BLaER1 treated with 17β-estradiol and CSF1 and Interleukin-3, amounts not matched to agents 10 nM and 100 nM (cell line): ENCODE measurements around the gene IGFBP1.

Source experiments
- H3K27ac ChIP-seq, 11 experiments: shearing (Covaris generic); formaldehyde crosslinking; 2 replicates each; pipeline ENCODE4 v1.8.1; 2022
- H3K27me3 ChIP-seq, 11 experiments: shearing (Covaris generic); formaldehyde crosslinking; 2 replicates each; pipeline ENCODE4 v1.8.1; 2022
- H3K36me3 ChIP-seq, 11 experiments: shearing (Covaris generic); formaldehyde crosslinking; 2 replicates each; pipeline ENCODE4 v1.8.1; 2022
- H3K4me1 ChIP-seq, 10 experiments: shearing (Covaris generic); formaldehyde crosslinking; 2 replicates each; pipeline ENCODE4 v1.8.1; 2022
- H3K4me2 ChIP-seq, 11 experiments: shearing (Covaris generic); formaldehyde crosslinking; 2 replicates each; pipeline ENCODE4 v1.8.1; 2022
- H3K4me3 ChIP-seq, 10 experiments: shearing (Covaris generic); formaldehyde crosslinking; 2 replicates each; pipeline ENCODE4 v1.8.1; 2022
- H3K9ac ChIP-seq, 11 experiments: shearing (Covaris generic); formaldehyde crosslinking; 2 replicates each; pipeline ENCODE4 v1.8.1; 2022
- H3K9me3 ChIP-seq, 11 experiments: shearing (Covaris generic); formaldehyde crosslinking; replicated peaks in 1 of 11; 2 replicates each; pipeline ENCODE4 v1.8.1; 2022
- H4K20me1 ChIP-seq, 11 experiments: shearing (Covaris generic); formaldehyde crosslinking; 2 replicates each; pipeline ENCODE4 v1.8.1; 2022
- Cebpa-rat ChIP-seq, 11 experiments: shearing (Covaris generic); IDR thresholded peaks; 2 replicates each; pipeline ENCODE4 v1.8.1; 2022

The IGFBP1 gene

GRCh38 chr7:45894665-45895062, 6.4 kb downstream of the IGFBP1 start:
- Histone ChIP-seq H3K36me3 (no peaks in the 10 kb centered on the region), H3K9me3 (no peaks in the 10 kb centered on the region), H3K4me2 (no peak overlapping the region), H3K9ac (no peak overlapping the region), H3K4me3 (no peak overlapping the region), H3K4me1 (peaks cover 0 to 6% (median 0%) of the 10 kb centered on the region in 10 experiments; a peak in 3 of 20 replicates), H3K27me3 (peaks cover 6 to 12% (median 10%) of the 10 kb centered on the region in 11 experiments), H3K27ac (no peak overlapping the region), H4K20me1 (no peaks in the 10 kb centered on the region)
- TF ChIP-seq Cebpa-rat (IDR thresholded peaks at IDR 0.05), result no peak

GRCh38 chr7:45897042-45897690, 8.9 kb downstream of the IGFBP1 start:
- H3K9me3 ChIP-seq, result 0 out of 22 replicates have a peak, but pooled peaks cover 0 to 2% (median 0%) of the 10 kb centered on the region in 11 experiments
- no peaks in the 10 kb centered on the region for H3K27me3 ChIP-seq
- H3K9ac ChIP-seq, result no peak overlapping the region
- H3K4me3 ChIP-seq, result no peak overlapping the region
- TF ChIP-seq Cebpa-rat (IDR thresholded peaks at IDR 0.05), result no peak
- H3K4me2 ChIP-seq, result no peak overlapping the region
- H3K27ac ChIP-seq, result no peak overlapping the region
- H3K36me3 ChIP-seq, result no peaks in the 10 kb centered on the region
- H3K4me1 ChIP-seq, result peaks cover 0 to 6% (median 0%) of the 10 kb centered on the region in 10 experiments; a peak in 3 of 20 replicates
- no peaks in the 10 kb centered on the region for H4K20me1 ChIP-seq

- Histone ChIP-seq H3K4me1 (peaks cover 0 to 6% (median 0%) of the 10 kb centered on the region in 10 experiments; a peak in 3 of 20 replicates), H3K27me3 (no peaks in the 10 kb centered on the region), H3K9ac (no peak overlapping the region), H3K9me3 (peaks cover 0 to 10% (median 5%) of the 10 kb centered on the region in 11 experiments; a peak in 10 of 22 replicates), H4K20me1 (no peaks in the 10 kb centered on the region), H3K4me2 (no peak overlapping the region), H3K36me3 (no peaks in the 10 kb centered on the region), H3K27ac (no peak overlapping the region), H3K4me3 (no peak overlapping the region)
- TF ChIP-seq Cebpa-rat (IDR thresholded peaks at IDR 0.05), result no peak
Observed at GRCh38 chr7:45898222-45898621, 9.9 kb downstream of the IGFBP1 start.

GRCh38 chr7:45901566-45901965, 13.3 kb downstream of the IGFBP1 start:
- Histone ChIP-seq H3K4me1 (no peaks in the 10 kb centered on the region), H3K4me2 (no peak overlapping the region), H3K27me3 (no peaks in the 10 kb centered on the region), H3K27ac (no peak overlapping the region), H3K9me3 (peaks cover 0 to 18% (median 9%) of the 10 kb centered on the region in 11 experiments; a peak in 10 of 22 replicates), H3K36me3 (no peaks in the 10 kb centered on the region), H3K4me3 (no peak overlapping the region), H4K20me1 (no peaks in the 10 kb centered on the region), H3K9ac (no peak overlapping the region)
- TF ChIP-seq Cebpa-rat (IDR thresholded peaks at IDR 0.05), result no peak

- Histone ChIP-seq H3K9me3 (peaks cover 0 to 19% (median 10%) of the 10 kb centered on the region in 11 experiments; a peak in 15 of 22 replicates), H3K4me2 (no peak overlapping the region), H3K9ac (no peak overlapping the region), H3K36me3 (no peaks in the 10 kb centered on the region), H4K20me1 (no peaks in the 10 kb centered on the region), H3K27me3 (no peaks in the 10 kb centered on the region), H3K27ac (no peak overlapping the region), H3K4me1 (no peaks in the 10 kb centered on the region), H3K4me3 (no peak overlapping the region)
- TF ChIP-seq Cebpa-rat (IDR thresholded peaks at IDR 0.05), result no peak
Observed at GRCh38 chr7:45902820-45903219, 14.5 kb downstream of the IGFBP1 start.

GRCh38 chr7:45909561-45909960, 21.3 kb downstream of the IGFBP1 start:
- H3K4me2 ChIP-seq, result no peak overlapping the region
- H3K9me3 ChIP-seq, result peaks cover 10 to 30% (median 12%) of the 10 kb centered on the region in 11 experiments; a peak in 16 of 22 replicates
- H4K20me1 ChIP-seq, result no peaks in the 10 kb centered on the region
- H3K9ac ChIP-seq, result no peak overlapping the region
- peaks cover 0 to under 1% (median 0%) of the 10 kb centered on the region in 10 experiments; a peak in 1 of 20 replicates for H3K4me1 ChIP-seq
- no peak overlapping the region for H3K4me3 ChIP-seq
- no peaks in the 10 kb centered on the region for H3K27me3 ChIP-seq
- no peak for TF ChIP-seq Cebpa-rat (IDR thresholded peaks at IDR 0.05)
- H3K27ac ChIP-seq, result no peak overlapping the region
- H3K36me3 ChIP-seq, result no peaks in the 10 kb centered on the region

GRCh38 chr7:45910855-45911254, 22.6 kb downstream of the IGFBP1 start:
- no peak for TF ChIP-seq Cebpa-rat (IDR thresholded peaks at IDR 0.05)
- no peaks in the 10 kb centered on the region for H3K27me3 ChIP-seq
- peaks cover 0 to 5% (median 0%) of the 10 kb centered on the region in 10 experiments; a peak in 1 of 20 replicates for H3K4me1 ChIP-seq
- no peaks in the 10 kb centered on the region for H3K36me3 ChIP-seq
- H3K4me2 ChIP-seq, result no peak overlapping the region
- no peak overlapping the region for H3K4me3 ChIP-seq
- no peaks in the 10 kb centered on the region for H4K20me1 ChIP-seq
- H3K9ac ChIP-seq, result no peak overlapping the region
- H3K27ac ChIP-seq, result no peak overlapping the region
- peaks cover 9 to 22% (median 11%) of the 10 kb centered on the region in 11 experiments; a peak in 16 of 22 replicates for H3K9me3 ChIP-seq

GRCh38 chr7:45911311-45911710, 23.0 kb downstream of the IGFBP1 start:
- peaks cover 0 to 7% (median 0%) of the 10 kb centered on the region in 10 experiments; a peak in 1 of 20 replicates for H3K4me1 ChIP-seq
- no peaks in the 10 kb centered on the region for H4K20me1 ChIP-seq
- H3K36me3 ChIP-seq, result no peaks in the 10 kb centered on the region
- H3K4me3 ChIP-seq, result no peak overlapping the region
- no peak overlapping the region for H3K9ac ChIP-seq
- H3K4me2 ChIP-seq, result no peak overlapping the region
- H3K27me3 ChIP-seq, result no peaks in the 10 kb centered on the region
- no peak for TF ChIP-seq Cebpa-rat (IDR thresholded peaks at IDR 0.05)
- H3K9me3 ChIP-seq, result peaks cover 9 to 22% (median 11%) of the 10 kb centered on the region in 11 experiments; a peak in 16 of 22 replicates
- H3K27ac ChIP-seq, result no peak overlapping the region

- Histone ChIP-seq H3K4me2 (no peak overlapping the region), H3K4me1 (peaks cover 0 to 7% (median 0%) of the 10 kb centered on the region in 10 experiments; a peak in 1 of 20 replicates), H3K36me3 (no peaks in the 10 kb centered on the region), H3K9me3 (peaks cover 8 to 12% (median 10%) of the 10 kb centered on the region in 11 experiments; a peak in 16 of 22 replicates), H4K20me1 (no peaks in the 10 kb centered on the region), H3K27me3 (peaks cover 4 to 5% (median 4%) of the 10 kb centered on the region in 11 experiments), H3K9ac (no peak overlapping the region), H3K27ac (no peak overlapping the region), H3K4me3 (no peak overlapping the region)
- no peak for TF ChIP-seq Cebpa-rat (IDR thresholded peaks at IDR 0.05)
Observed at GRCh38 chr7:45912972-45913371, 24.7 kb downstream of the IGFBP1 start.
